GM12878 (cell line): ENCODE data around the gene PPP1R9B. TPM values are rescaled to one million over a fixed set of nuclear protein-coding genes. Genes with fewer than 3 reads are reported as not detected.

Experiments used
- ATAC-seq: fragments of 200-7000 bp; cut with Tn5 transposase; 3 replicates; pipeline ENCODE4 v1.9.1; 2020; ENCODE audit warnings: mild to moderate bottlenecking, moderate library complexity
- BruUV-seq: library from RNA; stranded (reverse); fragments of 400-500 nt; replicated peaks from 2 replicates; lab custom pipeline; 2021; lab: Mats Ljungman, UMichigan
- CTCF ChIA-PET: fragments of 300-600 bp; sonication (Branson Sonifier 250); formaldehyde crosslinking; extraction: SDS; loops from one replicate; lab custom pipeline; 2021; ENCODE audit warnings: inconsistent platforms; lab: Yijun Ruan, JAX
- POLR2A ChIA-PET: fragments of 350-600 bp; formaldehyde crosslinking; extraction: SDS; loops from one replicate; lab custom pipeline; 2021; ENCODE audit warnings: inconsistent platforms; lab: Charles Lee
- RAD21 ChIA-PET: fragments of 300-600 bp; sonication (Branson Sonifier 250); formaldehyde crosslinking; loops from one replicate; lab custom pipeline; 2023; ENCODE audit warnings: antibody characterized with exemption; ENCODE audit not compliant: unreplicated experiment; lab: Charles Lee
- SMC1A ChIA-PET: fragments of 300-600 bp; sonication (Branson Sonifier 250); formaldehyde crosslinking; loops from one replicate; lab custom pipeline; 2023; ENCODE audit not compliant: unreplicated experiment, uncharacterized antibody; lab: Charles Lee
- DNase-seq: peaks from one replicate; pipeline ENCODE4 v3.0.0-alpha.2; 2011; ENCODE audit warnings: low read depth, low spot score
- FAIRE-seq: peaks from 3 replicates; lab custom pipeline; 2011; peaks lifted over from hg19 to GRCh38; lab: Jason Lieb, UNC
- H2AFZ ChIP-seq: 2 replicates; pipeline ENCODE4 v1.6.0; 2011; ENCODE audit warnings: low read depth, low read length, control low read depth; ENCODE audit not compliant: control insufficient read depth
- H3K27ac ChIP-seq: 2 replicates; pipeline ENCODE4 v1.5.1; 2011; ENCODE audit warnings: control low read depth; ENCODE audit not compliant: control insufficient read depth, insufficient read depth
- H3K27me3 ChIP-seq, 2 experiments: replicated peaks in 1 of 2; 2 replicates each; pipeline versions ENCODE4 v1.6.0 to v1.6.1; 2011; ENCODE audit warnings: low read length in 1 of 2; ENCODE audit not compliant: control insufficient read depth in 2 of 2, insufficient read depth in 2 of 2
- H3K36me3 ChIP-seq, 2 experiments: 2 replicates each; pipeline ENCODE4 v1.5.1; 2011; ENCODE audit warnings: low read length in 1 of 2; ENCODE audit not compliant: control insufficient read depth in 2 of 2, insufficient read depth in 2 of 2
- H3K4me1 ChIP-seq: 2 replicates; pipeline ENCODE4 v1.6.1; 2011; ENCODE audit warnings: mild to moderate bottlenecking, low read length, moderate library complexity, mixed read lengths; ENCODE audit not compliant: control insufficient read depth, insufficient read depth
- H3K4me2 ChIP-seq: 2 replicates; pipeline ENCODE4 v1.6.0; 2011; ENCODE audit warnings: control low read depth; ENCODE audit not compliant: control insufficient read depth, insufficient read depth
- H3K4me3 ChIP-seq: fragments of 200-600 bp; sonication (generic); 2 replicates; pipeline ENCODE4 v1.5.1; 2016
- H3K79me2 ChIP-seq: 2 replicates; pipeline ENCODE4 v1.6.0; 2011; ENCODE audit warnings: low read length; ENCODE audit not compliant: control insufficient read depth, insufficient read depth
- H3K9ac ChIP-seq: 2 replicates; pipeline ENCODE4 v1.8.0; 2011; ENCODE audit warnings: low read length, control low read depth, mixed read lengths; ENCODE audit not compliant: control insufficient read depth, insufficient read depth
- H3K9me3 ChIP-seq: replicated peaks from 3 replicates; pipeline ENCODE4 v1.5.1; 2011; ENCODE audit warnings: mild to moderate bottlenecking, low read length; ENCODE audit not compliant: control insufficient read depth, insufficient read depth
- H4K20me1 ChIP-seq: 2 replicates; pipeline ENCODE4 v1.6.0; 2011; ENCODE audit not compliant: control insufficient read depth, insufficient read depth
- CHD1 ChIP-seq: IDR thresholded peaks from 2 replicates; pipeline ENCODE4 v1.6.1; 2012; ENCODE audit warnings: low read depth, low read length, improper control_type of control experiment
- CUX1 ChIP-seq: IDR thresholded peaks from 2 replicates; pipeline ENCODE4 v1.6.1; 2012; ENCODE audit warnings: improper control_type of control experiment, low read depth, low read length; ENCODE audit not compliant: insufficient replicate concordance
- IRF4 ChIP-seq: IDR thresholded peaks from 2 replicates; pipeline ENCODE4 v1.6.1; 2011; ENCODE audit warnings: low read depth, low read length
- LARP7 ChIP-seq: fragments of 450-650 bp; IDR thresholded peaks from 2 replicates; pipeline ENCODE4 v1.6.1; 2017; ENCODE audit warnings: mild to moderate bottlenecking
- ZNF687 ChIP-seq: fragments of 450-650 bp; IDR thresholded peaks from 2 replicates; pipeline ENCODE4 v1.6.1; 2017; ENCODE audit warnings: mild to moderate bottlenecking, moderate library complexity
- WGBS: methylation state at CpG from one replicate; pipeline ENCODE4 v1.1.6; 2016; ENCODE audit warnings: low lambda C conversion rate; ENCODE audit not compliant: insufficient replicate concordance, insufficient coverage; ENCODE audit errors: missing lambda C conversion rate; 5-methylcytosine and 5-hydroxymethylcytosine counted together
- in situ Hi-C: fragments of 300-500 bp; cut with MboI; formaldehyde crosslinking; loops from 9 replicates; pipeline ENCODE4 v1.14.3; 2018; ENCODE audit warnings: mixed read lengths
- intact Hi-C: fragments of 100-400 bp; cut with micrococcal nuclease; formaldehyde crosslinking; loops from one replicate; pipeline ENCODE4 v1.14.2; 2022; ENCODE audit not compliant: unreplicated experiment
- polyA plus RNA-seq, 11 experiments: library from polyadenylated mRNA; depleted of rRNA in 4 of 11; unstranded in 6 of 11; stranded (reverse) in 5 of 11; fragments of >200 nt; fragmentation: Nextera tagmentation in 4 of 11; fragmentation: Illumina TruSeq in 1 of 11; extraction: Ambion mirVana in 4 of 11; extraction: Trizol in 1 of 11; gene quantifications; 1 replicate in 1 of 11; 2 replicates in 10 of 11; pipeline versions ENCODE4 v1.2.1 to v1.2.3, GENCODE V29; 2011 to 2016; ENCODE audit warnings: inconsistent platforms in 2 of 11, missing spikeins in 2 of 11, low read depth in 1 of 11
- total RNA-seq, 4 experiments: library from RNA; depleted of rRNA in 3 of 4; stranded (reverse); fragments of >200 nt in 3 of 4; fragmentation: Illumina TruSeq in 1 of 4; extraction: Trizol in 1 of 4; gene quantifications; 2 replicates each; pipeline versions ENCODE4 v1.2.1 to v1.2.3, GENCODE V29; 2013 to 2021

PPP1R9B gene
- total and polyA plus RNA-seq, 10 of the 15 experiments (the other 5 are each of a cell fraction or from before 2014, with no cell fraction given): 0.20 to 107 (median 37.5) TPM

- Histone ChIP-seq H2AFZ (no peak overlapping the region), H3K36me3 (no peaks in the 10 kb centered on the region), H3K4me3 (no peak overlapping the region), H3K9me3 (no peaks in the 10 kb centered on the region), H3K4me1 (peaks cover 26% of the 10 kb centered on the region), H3K4me2 (no peak overlapping the region), H3K9ac (no peak overlapping the region), H3K27me3 (no peaks in the 10 kb centered on the region), H3K27ac (no peak overlapping the region), H3K79me2 (no peaks in the 10 kb centered on the region), H4K20me1 (no peaks in the 10 kb centered on the region)
- ChIA-PET SMC1A (interaction anchor here (0.6 to 2.5 kb wide), 7 partner anchors 9 to 104 kb away, joined by 3 to 10 read pairs (median 3); no protein-coding TSS in a partner anchor), CTCF (interaction anchor here (0.7 to 17.0 kb wide), 11 partner anchors 10 to 141 kb away, joined by 3 to 514 read pairs (median 4); no protein-coding TSS in a partner anchor), POLR2A (interaction anchor here (0.8 to 1.8 kb wide), 2 partner anchors 28 to 134 kb away, joined by 3 to 6 read pairs; no protein-coding TSS in a partner anchor), RAD21 (interaction anchor here (0.6 to 4.5 kb wide), 7 partner anchors 10 to 129 kb away, joined by 3 to 176 read pairs (median 4); partner anchors contain the start of gene COL1A1)
- in situ Hi-C loops: no loop called here
- intact Hi-C loops: no loop called here
- no peak for DNase-seq
- ATAC-seq: no peak
- WGBS: 58% methylated on average over 12 of the region's 13 CpGs
- no TSS peak for BruUV-seq
- no peak for FAIRE-seq
- TF ChIP-seq ZNF687 (no peak), IRF4 (no peak), CHD1 (no peak), LARP7 (no peak), CUX1 (no peak)
Observed at GRCh38 chr17:50168319-50168718, 17.8 kb upstream of the PPP1R9B start.
